Measurements from ENCODE around the gene CLOCK. TPM values are rescaled to one million over a fixed set of nuclear protein-coding genes. Genes with fewer than 3 reads are reported as not detected.

Gene CLOCK
- total RNA-seq, 1 experiment from 2014 or later: 37.6 TPM

DNA sequence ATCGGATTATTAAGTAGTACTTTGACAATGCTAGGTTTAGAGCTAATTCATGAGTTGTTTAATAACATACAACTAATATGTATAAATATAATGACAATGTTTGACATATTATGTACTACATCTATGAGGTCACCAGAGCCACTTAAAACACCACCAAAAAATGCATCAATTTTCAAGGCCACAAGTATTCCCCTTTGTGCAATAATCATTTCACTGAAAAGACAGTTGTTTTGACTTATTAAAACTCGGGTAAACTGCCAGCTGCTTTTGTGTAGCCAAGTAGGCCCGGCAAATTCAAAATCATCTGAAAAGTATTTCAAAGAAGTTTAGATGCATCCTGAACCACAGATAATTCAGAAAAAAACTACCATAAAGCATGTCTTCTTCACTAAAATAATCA is 48.7 kb downstream of the CLOCK start:
- CTCF ChIA-PET: interaction anchor here (0.6 kb wide), 1 partner anchor 1462 kb away, joined by 4 read pairs; no protein-coding TSS in a partner anchor
- H3K36me3 Mint-ChIP-seq (ENCODE audit: insufficient read depth, unreplicated experiment): peaks cover 8% of the 10 kb centered on the region
- DNase-seq (ENCODE audit: unreplicated experiment): no peak
- no TSS peak for BruUV-seq (replicated peaks)
- no peak for TF ChIP-seq CTCF (IDR thresholded peaks at IDR 0.05; ENCODE audit: unreplicated experiment)
- H3K4me3 Mint-ChIP-seq (ENCODE audit: unreplicated experiment): no peak overlapping the region
- H3K27me3 Mint-ChIP-seq (ENCODE audit: insufficient read depth, unreplicated experiment): no peaks in the 10 kb centered on the region
- no peaks in the 10 kb centered on the region for H3K9me3 Mint-ChIP-seq (ENCODE audit: unreplicated experiment)
- POLR2A ChIA-PET: interaction anchor here (1.7 kb wide), 1 partner anchor 9 kb away, joined by 3 read pairs; no protein-coding TSS in a partner anchor
- intact Hi-C loops (cut with micrococcal nuclease): no loop called here
- no peak overlapping the region for H3K27ac Mint-ChIP-seq (ENCODE audit: low read depth, unreplicated experiment)
- H3K4me1 Mint-ChIP-seq (ENCODE audit: insufficient read depth, unreplicated experiment): peaks cover 3% of the 10 kb centered on the region

GRCh38 chr4:55491486-55491885 is 55.2 kb downstream of the CLOCK start:
- Mint-ChIP-seq H3K4me1 (ENCODE audit: insufficient read depth, unreplicated experiment) (no peaks in the 10 kb centered on the region), H3K9me3 (ENCODE audit: unreplicated experiment) (peaks cover 8% of the 10 kb centered on the region), H3K4me3 (ENCODE audit: unreplicated experiment) (no peak overlapping the region), H3K27me3 (ENCODE audit: insufficient read depth, unreplicated experiment) (no peaks in the 10 kb centered on the region), H3K36me3 (ENCODE audit: insufficient read depth, unreplicated experiment) (no peaks in the 10 kb centered on the region), H3K27ac (ENCODE audit: low read depth, unreplicated experiment) (peak overlapping the region; percentile 30)
- ChIA-PET POLR2A (no interaction called here), CTCF (no interaction called here)
- no peak for DNase-seq (ENCODE audit: unreplicated experiment)
- BruUV-seq (replicated peaks): no TSS peak
- TF ChIP-seq CTCF (IDR thresholded peaks at IDR 0.05; ENCODE audit: unreplicated experiment): no peak
- intact Hi-C loops (cut with micrococcal nuclease): no loop called here

DNA sequence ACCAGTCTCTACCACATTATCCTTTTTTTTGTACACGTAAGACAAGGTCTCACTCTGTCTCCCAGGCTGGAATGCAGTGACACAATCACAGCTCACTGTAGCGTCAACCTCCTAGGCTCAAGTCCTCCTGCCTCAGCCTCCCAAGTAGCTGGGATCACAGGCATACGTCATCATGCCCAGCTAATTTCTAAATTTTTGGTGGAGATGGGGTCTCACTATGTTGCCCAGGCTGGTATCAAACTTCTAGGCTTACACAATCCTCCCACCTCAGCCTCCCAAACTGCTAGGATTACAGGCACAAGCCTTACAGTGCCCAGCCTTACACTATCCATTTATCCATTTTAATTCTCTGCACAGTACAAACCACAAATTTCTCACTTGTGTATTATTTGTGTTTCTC is 58.0 kb downstream of the CLOCK start:
- H3K4me3 Mint-ChIP-seq (ENCODE audit: unreplicated experiment): no peak overlapping the region
- no peaks in the 10 kb centered on the region for H3K4me1 Mint-ChIP-seq (ENCODE audit: insufficient read depth, unreplicated experiment)
- intact Hi-C loops (cut with micrococcal nuclease): no loop called here
- no peak for DNase-seq (ENCODE audit: unreplicated experiment)
- peaks cover 6% of the 10 kb centered on the region for H3K36me3 Mint-ChIP-seq (ENCODE audit: insufficient read depth, unreplicated experiment)
- H3K27ac Mint-ChIP-seq (ENCODE audit: low read depth, unreplicated experiment): no peak overlapping the region
- ChIA-PET CTCF (interaction anchor here (0.6 kb wide), 1 partner anchor 254 kb away, joined by 3 read pairs; no protein-coding TSS in a partner anchor), POLR2A (interaction anchor here (0.7 to 1.4 kb wide), 2 partner anchors 10 to 14 kb away, joined by 3 read pairs; no protein-coding TSS in a partner anchor)
- BruUV-seq (replicated peaks): no TSS peak
- H3K9me3 Mint-ChIP-seq (ENCODE audit: unreplicated experiment): peaks cover 8% of the 10 kb centered on the region
- TF ChIP-seq CTCF (IDR thresholded peaks at IDR 0.05; ENCODE audit: unreplicated experiment): no peak
- no peaks in the 10 kb centered on the region for H3K27me3 Mint-ChIP-seq (ENCODE audit: insufficient read depth, unreplicated experiment)

- H3K4me1 Mint-ChIP-seq (ENCODE audit: insufficient read depth, unreplicated experiment): no peaks in the 10 kb centered on the region
- POLR2A ChIA-PET: interaction anchor here (0.8 to 1.4 kb wide), 2 partner anchors 17 to 23 kb away, joined by 3 to 4 read pairs; no protein-coding TSS in a partner anchor
- no peak for DNase-seq (ENCODE audit: unreplicated experiment)
- no peak overlapping the region for H3K27ac Mint-ChIP-seq (ENCODE audit: low read depth, unreplicated experiment)
- intact Hi-C loops (cut with micrococcal nuclease): no loop called here
- H3K36me3 Mint-ChIP-seq (ENCODE audit: insufficient read depth, unreplicated experiment): peaks cover 6% of the 10 kb centered on the region
- CTCF ChIA-PET: interaction anchor here (0.6 to 1.6 kb wide), 2 partner anchors 251 to 388 kb away, joined by 3 read pairs; no protein-coding TSS in a partner anchor
- no TSS peak for BruUV-seq (replicated peaks)
- no peak overlapping the region for H3K4me3 Mint-ChIP-seq (ENCODE audit: unreplicated experiment)
- no peak for TF ChIP-seq CTCF (IDR thresholded peaks at IDR 0.05; ENCODE audit: unreplicated experiment)
- H3K9me3 Mint-ChIP-seq (ENCODE audit: unreplicated experiment): peaks cover 8% of the 10 kb centered on the region
- no peaks in the 10 kb centered on the region for H3K27me3 Mint-ChIP-seq (ENCODE audit: insufficient read depth, unreplicated experiment)
Measured at GRCh38 chr4:55485821-55486220, 60.9 kb downstream of the CLOCK start.
